ENCODE results near the gene CYBRD1.
"Not testable (repeated sequence)": the region's sequence is repeated elsewhere in the genome, so short reads cannot be mapped to it uniquely, and the experiment has no call there.

- TF ChIP-seq CTCF (IDR thresholded peaks at IDR 0.05); POLR2AphosphoS5 (IDR thresholded peaks at IDR 0.05); POLR2A (IDR thresholded peaks at IDR 0.05); EP300 (IDR thresholded peaks at IDR 0.05; ENCODE audit: low read depth): not testable (repeated sequence)
Observed at GRCh38 chr2:171497664-171498063, 24.6 kb upstream of the CYBRD1 start.

Data from transverse colon (tissue), 4 donors.